CD4-positive, alpha-beta T cell treated with Interleukin-15 for 1 hour (primary cell): ENCODE data around the gene PHF23.

Experiments used
- DNase-seq: peaks from one replicate; pipeline ENCODE4 v3.0.0-alpha.2; 2020

The PHF23 gene

DNA sequence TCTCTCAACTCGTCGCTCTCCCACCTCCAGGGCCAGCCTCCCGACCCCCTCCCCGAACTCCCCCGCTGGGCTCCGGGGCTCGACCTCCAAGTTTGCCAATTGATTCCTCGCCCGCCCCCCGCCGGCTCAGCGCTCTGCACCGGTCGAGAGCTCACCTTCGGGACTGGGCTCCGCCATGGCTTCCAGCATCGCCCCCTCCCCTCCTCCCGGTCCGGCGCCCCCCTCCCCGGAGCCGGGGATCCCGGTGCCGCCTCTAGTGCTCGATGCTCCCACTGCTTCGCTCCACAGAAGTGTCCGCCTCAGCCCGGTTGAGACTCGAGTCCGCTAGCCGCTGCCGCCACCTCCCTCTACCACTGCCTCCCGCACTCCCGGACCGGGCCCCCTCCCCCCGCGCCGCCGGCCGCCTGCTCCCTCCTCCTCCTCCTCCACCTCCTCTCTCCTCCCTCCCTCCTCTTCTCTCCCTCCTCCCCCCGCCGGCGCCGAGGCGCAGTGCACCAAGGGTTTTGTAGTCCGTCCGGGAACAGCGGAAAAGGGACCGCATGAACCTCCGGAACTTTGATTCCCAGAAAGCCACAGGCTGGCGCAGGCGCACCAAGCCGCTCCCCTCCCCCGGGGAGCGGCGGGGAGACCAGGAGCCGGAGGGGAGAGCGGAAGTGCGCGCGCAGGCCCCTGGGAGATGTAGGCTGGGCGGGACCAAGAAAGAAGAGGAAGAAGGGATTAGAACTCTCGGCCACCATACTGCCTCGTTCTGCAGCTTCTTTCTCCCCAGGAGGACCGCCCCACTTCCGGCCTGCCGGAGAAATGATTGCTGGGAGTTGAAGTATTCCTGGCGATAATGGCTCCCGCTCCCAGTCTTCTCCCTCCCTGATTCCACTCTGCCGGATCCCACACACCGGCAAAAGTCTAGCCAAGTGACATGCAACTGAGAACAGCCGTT is at the start of gene PHF23:
Gene PHF23, minus strand, starts transcription at position 367 of the 937 bp plus-strand sequence. Its CDS starts 178 bp downstream, at position 189.
- peak; percentile 100 for DNase-seq

GRCh38 chr17:7285679-7286078 is 46.4 kb upstream of the PHF23 start:
- DNase-seq: no peak

GRCh38 chr17:7284911-7285310 is 45.7 kb upstream of the PHF23 start:
- no peak for DNase-seq

GRCh38 chr17:7283471-7284216 is 44.4 kb upstream of the PHF23 start:
- no peak for DNase-seq

DNA sequence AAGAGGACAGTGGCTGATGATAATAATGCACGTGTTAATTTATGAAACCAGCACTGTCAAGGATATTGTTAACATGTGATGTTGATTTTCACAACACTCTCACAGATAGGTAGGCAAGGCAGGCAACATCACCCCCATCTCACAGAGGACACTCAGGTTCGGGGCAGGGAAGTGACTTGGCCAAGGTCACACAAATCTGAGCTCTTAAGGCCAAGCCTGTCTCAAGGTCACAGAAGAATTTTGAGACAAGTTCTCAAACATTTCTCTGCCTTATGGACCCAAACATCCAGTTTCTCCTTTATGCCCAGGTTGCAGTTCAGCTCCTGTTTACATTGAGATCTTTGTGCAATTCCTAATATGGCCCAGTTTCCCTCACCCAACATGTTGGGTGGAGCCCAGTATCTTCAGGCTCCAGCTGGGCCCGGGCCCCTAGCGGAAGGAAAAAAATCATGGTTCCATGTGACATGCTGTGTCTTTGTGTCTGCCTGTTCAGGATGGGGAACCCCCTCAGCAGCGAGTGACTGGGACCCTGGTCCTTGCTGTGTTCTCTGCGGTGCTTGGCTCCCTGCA is 43.6 kb upstream of the PHF23 start:
- DNase-seq: no peak

- no peak for DNase-seq
These were observed 42.9 kb upstream of the PHF23 start for GRCh38 chr17:7281953-7282751.

DNA sequence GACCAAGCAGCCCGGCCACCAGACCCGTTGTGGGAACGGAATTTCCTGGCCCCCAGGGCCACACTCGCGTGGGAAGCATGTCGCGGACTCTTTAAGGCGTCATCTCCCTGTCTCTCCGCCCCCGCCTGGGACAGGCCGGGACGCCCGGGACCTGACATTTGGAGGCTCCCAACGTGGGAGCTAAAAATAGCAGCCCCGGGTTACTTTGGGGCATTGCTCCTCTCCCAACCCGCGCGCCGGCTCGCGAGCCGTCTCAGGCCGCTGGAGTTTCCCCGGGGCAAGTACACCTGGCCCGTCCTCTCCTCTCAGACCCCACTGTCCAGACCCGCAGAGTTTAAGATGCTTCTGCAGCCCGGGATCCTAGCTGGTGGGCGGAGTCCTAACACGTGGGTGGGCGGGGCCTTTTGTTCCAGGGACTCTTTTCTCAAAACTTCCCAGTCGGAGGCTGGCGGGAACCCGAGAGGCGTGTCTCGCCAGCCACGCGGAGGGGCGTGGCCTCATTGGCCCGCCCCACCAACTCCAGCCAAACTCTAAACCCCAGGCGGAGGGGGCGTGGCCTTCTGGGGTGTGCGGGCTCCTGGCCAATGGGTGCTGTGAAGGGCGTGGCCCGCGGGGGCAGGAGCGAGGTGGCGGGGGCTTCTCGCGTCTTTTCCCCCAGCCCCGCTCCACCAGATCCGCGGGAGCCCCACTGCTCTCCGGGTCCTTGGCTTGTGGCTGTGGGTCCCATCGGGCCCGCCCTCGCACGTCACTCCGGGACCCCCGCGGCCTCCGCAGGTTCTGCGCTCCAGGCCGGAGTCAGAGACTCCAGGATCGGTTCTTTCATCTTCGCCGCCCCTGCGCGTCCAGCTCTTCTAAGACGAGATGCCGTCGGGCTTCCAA is 42.1 kb upstream of the PHF23 start, which contains the start of gene SLC2A4:
Gene SLC2A4, plus strand, starts transcription at position 645 of the 879 bp plus-strand sequence. Its CDS starts 217 bp downstream, at position 862.
- DNase-seq: peak; percentile 90

DNA sequence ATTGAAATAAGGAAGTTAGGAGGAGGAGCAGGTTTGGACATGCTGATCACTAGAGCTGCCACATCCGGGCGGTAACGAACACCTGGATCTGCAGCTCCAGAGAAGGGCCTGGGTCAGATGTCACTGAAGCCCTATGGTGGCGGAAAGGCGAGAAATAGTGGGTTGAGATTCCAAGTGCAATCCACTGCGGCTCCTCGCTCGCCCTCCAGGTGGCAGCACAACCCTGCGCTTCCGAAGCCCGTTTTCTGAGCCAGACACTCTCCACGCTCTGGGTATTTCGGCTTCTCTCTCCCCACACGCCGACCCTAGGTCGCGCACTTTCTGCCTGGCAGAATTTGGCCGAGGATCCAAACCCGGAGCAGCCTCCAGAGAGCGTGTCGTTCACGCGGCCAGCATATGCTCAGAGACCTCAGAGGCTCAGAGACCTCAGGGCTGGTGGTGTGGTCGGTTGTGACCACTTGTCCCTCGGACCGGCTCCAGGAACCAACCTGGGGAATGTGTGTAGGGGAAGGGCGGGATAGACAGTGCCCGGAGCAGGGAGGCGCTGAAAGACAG is 41.3 kb upstream of the PHF23 start:
- peak; percentile 82 for DNase-seq

DNA sequence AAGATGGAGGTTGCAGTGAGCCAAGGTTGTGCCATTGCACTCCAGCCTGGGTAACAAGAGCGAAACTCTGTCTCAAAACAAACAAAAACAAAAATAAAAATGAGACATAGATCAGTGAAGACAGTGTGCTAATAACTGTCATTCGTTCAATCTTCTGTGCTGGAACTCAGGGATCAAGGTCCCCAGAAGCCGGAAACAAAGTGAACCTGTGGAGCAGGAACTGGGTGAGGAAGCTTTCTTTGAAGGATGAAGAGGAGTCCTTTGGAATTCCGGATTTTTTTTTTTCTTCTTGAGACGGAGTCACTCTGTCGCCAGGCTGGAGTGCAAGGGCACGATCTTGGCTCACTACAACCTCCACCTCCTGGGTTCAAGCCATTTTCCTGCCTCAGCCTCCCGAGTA is 40.2 kb upstream of the PHF23 start:
- no peak for DNase-seq

- DNase-seq: no peak
These were observed 27.5 kb upstream of the PHF23 start for GRCh38 chr17:7266784-7267183.

DNA sequence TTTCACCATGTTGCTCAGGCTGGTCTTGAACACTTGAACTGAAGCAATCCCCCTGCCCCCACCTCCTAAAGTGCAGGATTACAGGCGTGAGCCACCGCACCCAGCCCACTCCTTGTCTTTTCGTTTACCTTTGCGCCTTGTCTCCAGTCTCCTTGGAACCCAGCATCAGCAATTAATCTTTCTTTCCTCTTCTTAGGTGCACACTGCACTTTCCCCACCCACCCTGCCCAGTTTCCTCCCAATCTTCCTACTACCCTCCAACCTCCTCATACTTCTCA is 24.5 kb upstream of the PHF23 start:
- DNase-seq: no peak

DNA sequence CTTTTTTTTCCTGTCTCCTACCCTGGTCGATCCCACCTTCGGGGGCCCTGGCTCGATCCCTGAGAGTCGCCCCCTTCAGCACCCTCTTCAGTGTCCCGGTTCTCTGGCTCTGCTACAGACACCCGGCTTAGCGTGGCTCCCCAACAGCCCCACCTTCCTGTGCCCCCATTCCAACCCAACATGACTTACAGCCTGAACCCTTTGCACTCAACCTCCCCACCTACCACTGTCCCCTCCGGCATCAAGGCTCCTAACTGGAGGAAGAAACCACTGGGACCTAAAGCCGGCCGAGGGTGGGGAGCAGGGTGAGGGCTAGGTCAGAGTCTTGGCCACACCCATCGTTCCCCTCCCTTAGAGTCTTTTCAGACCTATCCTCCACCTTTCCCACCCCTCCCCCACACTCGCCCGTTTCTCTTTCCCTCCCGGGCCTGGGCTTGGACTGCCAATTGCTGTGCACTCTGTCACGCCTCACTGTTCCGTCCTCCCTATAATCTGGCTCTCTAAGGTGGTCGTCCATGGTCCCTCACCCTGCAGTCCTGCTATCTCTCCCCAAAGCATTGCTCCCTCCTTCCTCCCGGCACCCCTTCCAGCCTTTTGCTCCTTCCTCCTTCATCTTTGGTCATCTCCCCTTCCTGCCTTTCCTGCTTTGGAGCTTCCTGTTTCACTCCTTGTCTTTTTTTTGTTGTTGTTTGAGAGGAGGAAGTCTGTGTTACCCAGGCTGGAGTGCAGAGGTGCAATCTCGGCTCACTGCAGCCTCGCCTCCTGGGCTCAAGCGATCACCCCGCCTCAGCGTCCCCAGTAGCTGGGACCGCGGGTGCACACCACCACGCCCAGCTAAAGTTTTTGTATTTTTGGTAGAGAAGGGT is 23.9 kb upstream of the PHF23 start:
- peak; percentile 17 for DNase-seq

GRCh38 chr17:7262192-7262934 is 23.1 kb upstream of the PHF23 start, which contains the start of gene CLDN7:
Gene CLDN7 (minus strand): TSS chr17:7262478. CDS start chr17:7262043, 435 bp downstream.
- DNase-seq: no peak

- DNase-seq: peak; percentile 26
These were observed 22.3 kb upstream of the PHF23 start for GRCh38 chr17:7261379-7262191.

DNA sequence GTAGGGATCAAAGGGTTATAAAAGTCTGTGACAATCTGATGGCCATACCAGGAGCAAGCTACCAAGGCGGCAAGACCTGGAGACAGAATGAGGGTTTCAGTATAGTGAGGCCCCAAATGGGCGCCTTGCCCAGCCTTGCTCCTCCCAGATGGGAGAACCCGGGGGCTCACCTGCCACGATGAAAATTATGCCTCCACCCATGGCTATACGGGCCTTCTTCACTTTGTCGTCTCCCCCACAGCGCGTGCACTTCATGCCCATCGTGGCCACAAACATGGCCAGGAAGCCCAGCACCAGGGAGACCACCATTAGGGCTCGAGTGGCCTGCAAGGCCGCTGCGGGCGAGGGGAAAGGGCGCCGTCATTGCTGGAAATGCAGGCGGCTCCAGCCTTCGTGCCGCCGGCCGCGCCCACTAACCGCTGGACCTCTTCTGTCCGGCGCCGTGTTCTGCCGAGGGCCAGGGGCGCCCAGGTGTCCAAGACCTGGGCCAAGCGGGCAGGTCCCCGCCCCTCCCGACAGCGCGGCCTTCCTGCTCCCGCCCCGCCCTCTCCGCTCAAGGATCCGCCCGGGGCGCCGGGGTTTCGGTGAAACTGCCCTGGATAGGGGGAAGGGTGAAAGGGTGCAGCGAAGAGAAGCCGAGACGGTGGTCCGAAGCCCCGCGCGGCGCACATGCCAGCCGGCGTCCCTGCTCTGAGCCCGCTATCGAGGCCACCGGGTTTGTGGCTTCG is 21.6 kb upstream of the PHF23 start:
- DNase-seq: peak; percentile 15

- peak; percentile 10 for DNase-seq
These were observed 20.9 kb upstream of the PHF23 start for GRCh38 chr17:7260151-7260550.

- DNase-seq: peak; percentile 2
These were observed 20.3 kb upstream of the PHF23 start for GRCh38 chr17:7259555-7259889.
